GM19238 (cell line): ENCODE data around the gene CTSD.

Experiments
- DNase-seq: peaks from one replicate; pipeline ENCODE4 v3.0.0; 2011; ENCODE audit warnings: low spot score; ENCODE audit not compliant: insufficient read length

CTSD gene

GRCh38 chr11:1731451-1732059, 32.2 kb downstream of the CTSD start:
- DNase-seq, result no peak

DNA sequence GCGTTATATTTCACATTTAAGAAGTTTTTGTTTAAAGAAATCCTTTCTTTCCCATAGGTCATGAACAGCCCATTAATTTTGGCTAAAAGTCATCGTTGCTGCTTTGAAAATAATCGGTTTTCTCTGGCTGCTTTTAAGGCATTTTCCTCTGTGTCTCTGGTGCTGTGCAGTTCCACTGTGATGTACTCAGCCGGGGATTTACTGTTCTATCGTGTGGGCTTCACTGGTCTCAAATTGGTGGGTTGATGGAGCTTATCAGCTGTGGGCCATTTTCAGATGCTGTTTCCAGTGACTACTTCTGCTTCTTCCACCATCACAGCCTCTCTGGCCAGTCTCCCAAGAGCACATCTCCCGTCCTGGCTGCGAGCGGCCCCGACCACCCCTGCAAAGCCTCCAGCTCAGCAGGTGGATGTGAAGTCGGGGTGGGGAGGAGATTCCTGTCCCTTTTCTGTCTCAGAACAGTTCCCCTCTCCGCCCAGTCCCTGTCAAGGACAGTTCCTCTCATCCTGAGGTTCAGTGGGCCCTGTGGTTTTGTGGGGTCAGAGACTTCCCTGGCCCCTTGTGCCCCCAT, 33.6 kb downstream of the CTSD start:
- no peak for DNase-seq

- DNase-seq, result no peak
Observed at GRCh38 chr11:1729692-1730011, 34.1 kb downstream of the CTSD start.

DNA sequence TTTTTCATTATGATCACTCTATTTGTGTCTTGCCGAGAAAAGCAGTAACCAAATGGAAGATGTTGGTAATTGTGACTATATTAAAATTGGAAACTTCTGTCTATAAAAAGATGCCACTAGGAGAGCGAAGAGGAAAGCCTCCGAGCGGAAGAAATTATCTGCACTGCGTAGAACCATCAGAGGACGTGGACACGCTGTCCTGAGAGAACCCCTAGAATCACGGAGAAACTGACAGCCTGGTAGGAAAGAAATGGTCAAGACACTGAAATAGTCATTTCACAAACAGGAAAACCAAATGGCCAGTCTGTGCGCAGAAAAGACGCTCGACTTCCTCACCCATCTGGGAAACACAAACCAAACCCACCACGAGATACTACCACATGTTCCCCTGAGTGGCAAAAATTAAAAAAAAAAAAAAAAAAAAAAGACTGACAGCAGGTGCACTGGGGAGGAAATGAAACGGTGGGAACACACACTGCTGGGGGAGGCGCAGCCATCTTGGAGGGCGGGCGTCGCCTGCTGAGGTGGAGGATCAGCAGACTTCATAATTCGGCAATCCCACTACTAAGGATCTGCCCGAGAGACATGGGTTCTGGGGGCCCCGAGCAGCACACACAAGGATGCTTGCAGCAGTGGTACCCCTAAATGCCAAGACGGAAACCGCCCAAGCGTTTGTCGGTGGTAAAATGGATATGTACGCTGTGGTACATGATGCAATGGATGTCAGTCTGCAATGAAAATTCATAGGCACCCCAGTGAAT, 34.6 kb downstream of the CTSD start:
- DNase-seq, result no peak

GRCh38 chr11:1728301-1728700, 35.4 kb downstream of the CTSD start:
- no peak for DNase-seq

DNA sequence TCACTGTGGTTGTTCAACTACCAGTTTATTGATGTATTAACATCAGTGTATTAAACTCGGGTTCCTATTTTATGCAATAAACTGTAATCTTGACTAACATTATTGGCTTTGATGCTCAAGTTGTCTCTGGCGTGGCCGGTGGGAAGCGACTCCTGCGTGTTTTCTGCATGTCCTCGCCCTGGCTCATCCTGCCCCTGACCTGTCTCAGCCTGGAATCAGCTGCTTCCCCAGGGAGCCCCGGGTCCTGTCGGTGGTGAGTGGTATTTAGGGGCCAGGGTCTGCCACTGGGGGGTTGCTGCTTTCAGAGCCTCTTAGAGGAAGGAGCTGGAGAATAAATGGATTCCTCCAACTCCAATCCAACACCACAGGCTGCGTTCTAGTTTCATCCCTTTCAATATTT, 35.9 kb downstream of the CTSD start:
- no peak for DNase-seq

- no peak for DNase-seq
Observed at GRCh38 chr11:1727096-1727690, 36.5 kb downstream of the CTSD start.

DNA sequence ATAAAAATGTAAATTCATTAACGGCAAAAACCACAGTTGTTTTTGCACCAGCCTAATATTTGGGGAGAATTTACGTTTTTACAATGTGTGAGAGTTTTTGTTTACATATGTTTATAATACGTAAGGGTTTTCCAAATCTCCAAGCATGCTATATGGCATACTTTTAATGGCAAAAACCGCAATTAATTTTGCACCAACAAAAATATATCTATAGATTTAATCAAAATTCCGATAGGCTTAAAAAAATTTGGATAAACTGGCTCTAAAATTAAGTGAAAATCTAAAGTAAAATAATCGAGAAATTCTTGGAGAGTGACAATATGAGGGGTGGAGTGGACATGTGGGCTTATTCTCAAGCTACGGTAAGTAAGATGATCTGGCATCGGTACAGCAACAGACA, 43.9 kb downstream of the CTSD start:
- no peak for DNase-seq

GRCh38 chr11:1718326-1718725, 45.4 kb downstream of the CTSD start:
- DNase-seq, result no peak

DNA sequence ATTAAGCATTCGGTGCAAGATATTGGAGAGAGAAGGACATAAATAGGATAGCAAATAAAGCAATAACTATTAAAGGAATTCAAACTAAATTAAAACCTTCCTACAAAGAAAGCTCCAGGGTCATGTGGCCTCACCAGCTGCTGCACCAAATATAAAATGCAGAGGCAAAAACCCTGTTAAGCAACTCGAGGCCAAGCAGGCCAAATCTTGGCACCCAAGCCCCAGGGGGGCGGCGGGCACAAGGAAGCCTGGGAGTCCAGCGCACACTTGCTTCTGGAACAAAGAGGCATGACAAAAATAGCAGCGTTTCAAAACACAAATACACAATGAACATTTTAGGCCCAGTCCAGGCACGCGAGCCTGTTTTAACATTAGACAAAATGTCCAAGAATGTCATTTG, 46.0 kb downstream of the CTSD start:
- no peak for DNase-seq

- DNase-seq, result no peak
Observed at GRCh38 chr11:1714908-1715885, 48.5 kb downstream of the CTSD start.

GRCh38 chr11:1708716-1709115, 55.0 kb downstream of the CTSD start:
- DNase-seq, result no peak

GRCh38 chr11:1707751-1708150, 56.0 kb downstream of the CTSD start:
- no peak for DNase-seq

DNA sequence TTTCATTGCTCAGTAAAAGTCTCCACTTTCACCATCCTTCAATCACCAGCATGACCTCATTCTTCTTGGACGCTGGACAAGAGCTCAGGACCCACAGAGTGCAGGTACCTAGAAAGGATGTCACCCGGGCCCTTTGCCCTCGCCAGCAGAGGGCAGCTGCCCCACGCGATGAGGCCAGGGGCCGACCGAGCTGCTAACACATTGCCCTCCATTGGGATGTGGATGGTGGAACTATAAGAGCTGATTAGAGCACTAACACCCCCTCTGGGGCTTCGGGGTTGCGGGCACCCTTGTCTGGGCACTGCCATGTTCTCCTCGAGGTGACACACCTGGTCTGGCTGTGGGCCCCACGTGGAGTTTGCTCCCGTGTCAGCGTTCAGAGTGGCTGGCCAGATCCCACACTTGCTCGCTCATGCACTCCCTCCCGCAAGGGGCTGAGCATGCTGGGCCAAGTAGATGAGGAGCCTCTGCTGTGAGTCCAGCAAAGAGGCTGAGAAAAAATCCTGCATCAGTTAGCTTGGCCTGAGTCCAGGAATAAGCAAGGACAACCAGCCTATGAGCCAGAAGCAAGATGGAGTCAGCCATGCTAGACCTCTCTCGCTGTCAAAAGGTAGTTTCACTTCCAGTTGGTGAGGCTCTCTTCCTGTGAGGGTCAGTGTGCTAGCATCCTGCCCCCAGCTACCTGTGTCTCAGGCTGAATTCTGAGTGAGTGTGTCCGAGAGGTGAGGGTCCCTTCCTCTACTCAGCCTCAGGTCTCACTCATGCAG, 56.9 kb downstream of the CTSD start:
- no peak for DNase-seq

GRCh38 chr11:1705126-1706052, 58.3 kb downstream of the CTSD start:
- no peak for DNase-seq

- DNase-seq, result no peak
Observed at GRCh38 chr11:1703146-1703545, 60.6 kb downstream of the CTSD start.
